DND-41 (cell line): ENCODE measurements around the gene FEZF2.

Experiments used
- EZH2 ChIP-seq: IDR thresholded peaks from 3 replicates; pipeline ENCODE4 v1.6.1; 2012; ENCODE audit warnings: borderline replicate concordance, low read depth, mild to moderate bottlenecking, moderate library complexity, low read length, inconsistent platforms; ENCODE audit not compliant: severe bottlenecking
- TF ChIP-seq, protein P1 (sequence below): IDR thresholded peaks from 2 replicates; pipeline ENCODE4 v1.5.1; 2012; ENCODE audit warnings: borderline replicate concordance, low read length, moderate library complexity, mild to moderate bottlenecking; ENCODE audit not compliant: poor library complexity, severe bottlenecking; ENCODE audit errors: extremely low read depth

GRCh38 chr3:62392626-62393292, 19.4 kb upstream of the FEZF2 start:
- TF ChIP-seq, protein P1, sequence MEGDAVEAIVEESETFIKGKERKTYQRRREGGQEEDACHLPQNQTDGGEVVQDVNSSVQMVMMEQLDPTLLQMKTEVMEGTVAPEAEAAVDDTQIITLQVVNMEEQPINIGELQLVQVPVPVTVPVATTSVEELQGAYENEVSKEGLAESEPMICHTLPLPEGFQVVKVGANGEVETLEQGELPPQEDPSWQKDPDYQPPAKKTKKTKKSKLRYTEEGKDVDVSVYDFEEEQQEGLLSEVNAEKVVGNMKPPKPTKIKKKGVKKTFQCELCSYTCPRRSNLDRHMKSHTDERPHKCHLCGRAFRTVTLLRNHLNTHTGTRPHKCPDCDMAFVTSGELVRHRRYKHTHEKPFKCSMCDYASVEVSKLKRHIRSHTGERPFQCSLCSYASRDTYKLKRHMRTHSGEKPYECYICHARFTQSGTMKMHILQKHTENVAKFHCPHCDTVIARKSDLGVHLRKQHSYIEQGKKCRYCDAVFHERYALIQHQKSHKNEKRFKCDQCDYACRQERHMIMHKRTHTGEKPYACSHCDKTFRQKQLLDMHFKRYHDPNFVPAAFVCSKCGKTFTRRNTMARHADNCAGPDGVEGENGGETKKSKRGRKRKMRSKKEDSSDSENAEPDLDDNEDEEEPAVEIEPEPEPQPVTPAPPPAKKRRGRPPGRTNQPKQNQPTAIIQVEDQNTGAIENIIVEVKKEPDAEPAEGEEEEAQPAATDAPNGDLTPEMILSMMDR: no peak
- TF ChIP-seq EZH2: no peak
